K562 (cell line): ENCODE data around the gene TIGD4. TPM values are rescaled to one million over a fixed set of nuclear protein-coding genes. Genes with fewer than 3 reads are reported as not detected.

Source experiments
- BMI1 ChIP-seq: fragments of 150-350 bp; IDR thresholded peaks from 2 replicates; pipeline ENCODE4 v1.6.1; 2014; ENCODE audit warnings: low read length
- E2F8 ChIP-seq: fragments of 450-650 bp; IDR thresholded peaks from 2 replicates; pipeline ENCODE4 v1.7.1; 2018; ENCODE audit warnings: mild to moderate bottlenecking, low read depth; ENCODE audit not compliant: partially characterized antibody
- ELF4 ChIP-seq: fragments of 450-650 bp; formaldehyde crosslinking; IDR thresholded peaks from 2 replicates; pipeline ENCODE4 v1.4.0; 2022; ENCODE audit warnings: missing genetic modification characterization
- ID3 ChIP-seq, 2 experiments: fragments of 250-450 bp in 1 of 2; fragments of 450-650 bp in 1 of 2; sonication (Bioruptor Pico) in 1 of 2; IDR thresholded peaks; 2 replicates each; pipeline versions ENCODE4 v1.6.1 to v1.8.0; 2016 to 2021; ENCODE audit warnings: mild to moderate bottlenecking in 2 of 2, moderate library complexity in 2 of 2, missing compliant biosample characterization in 1 of 2, missing genetic modification characterization in 1 of 2
- NFRKB ChIP-seq: fragments of 450-650 bp; IDR thresholded peaks from 2 replicates; pipeline ENCODE4 v1.6.1; 2016; ENCODE audit warnings: low read depth
- STAT6 ChIP-seq: sonication (generic); formaldehyde crosslinking; IDR thresholded peaks from 2 replicates; pipeline ENCODE4 v1.8.1; 2023; ENCODE audit warnings: mild to moderate bottlenecking, missing genetic modification reagents
- ZBTB33 ChIP-seq: sonication (generic); formaldehyde crosslinking; IDR thresholded peaks from 2 replicates; pipeline ENCODE4 v1.8.1; 2023; ENCODE audit warnings: mild to moderate bottlenecking, missing genetic modification reagents
- ZBTB34 ChIP-seq: fragments of 250-450 bp; sonication (Bioruptor Pico); IDR thresholded peaks from 2 replicates; pipeline ENCODE4 v1.8.0; 2021; ENCODE audit warnings: mild to moderate bottlenecking, moderate library complexity
- ZC3H4 ChIP-seq: sonication (generic); formaldehyde crosslinking; IDR thresholded peaks from 2 replicates; pipeline ENCODE4 v1.9.0; 2021; ENCODE audit warnings: missing genetic modification reagents, borderline replicate concordance
- ZNF740 ChIP-seq, 3 experiments: fragments of 200-800 bp in 1 of 3; sonication (Bioruptor generic) in 1 of 3; sonication (generic) in 1 of 3; formaldehyde crosslinking in 1 of 3; IDR thresholded peaks; 2 replicates each; pipeline versions ENCODE4 v1.6.1 to v1.8.0; 2016 to 2022; ENCODE audit warnings: mild to moderate bottlenecking in 2 of 3, missing compliant biosample characterization in 2 of 3, missing genetic modification characterization in 2 of 3, missing genetic modification reagents in 1 of 3
- polyA plus RNA-seq, 8 experiments: library from polyadenylated mRNA; depleted of rRNA in 4 of 8; stranded (reverse) in 5 of 8; unstranded in 3 of 8; fragments of >200 nt; fragmentation: Nextera tagmentation in 2 of 8; fragmentation: Illumina TruSeq in 1 of 8; extraction: Ambion mirVana in 2 of 8; extraction: Trizol in 1 of 8; gene quantifications; 2 replicates each; pipeline versions ENCODE4 v1.2.1 to v1.2.3, GENCODE V29; 2011 to 2014; ENCODE audit warnings: inconsistent platforms in 1 of 8, missing spikeins in 1 of 8
- total RNA-seq, 7 experiments: library from RNA; depleted of rRNA in 6 of 7; stranded (reverse); fragments of >200 nt in 6 of 7; fragmentation: Illumina TruSeq in 2 of 7; extraction: Trizol in 2 of 7; gene quantifications; 2 replicates each; pipeline versions ENCODE4 v1.2.1 to v1.2.3, GENCODE V29; 2011 to 2021; ENCODE audit warnings: low replicate concordance in 1 of 7

Gene TIGD4
- total and polyA plus RNA-seq, 9 of the 15 experiments (the other 6 are each of a cell fraction or from before 2014, with no cell fraction given) = 0.07 to 0.28 (median 0.18) TPM

GRCh38 chr4:152779513-152780266 lies at the start of gene TIGD4, which contains the start of gene ARFIP1 (continued):
- TF ChIP-seq ZNF740 (CRISPR knock-in tag; IDR thresholded peaks at IDR 0.05) (peak; percentile 83), ZNF740 (tag; IDR thresholded peaks at IDR 0.05) (peak in 1 of 2 experiments; percentile 53; a peak in 1 of 4 replicates), ELF4 (CRISPR knock-in tag) (peak; percentile 85), E2F8 (peak; percentile 87), ZBTB34 (CRISPR knock-in tag) (no peak), ZC3H4 (CRISPR knock-in tag) (no peak), STAT6 (CRISPR knock-in tag) (no peak), ZBTB33 (CRISPR knock-in tag) (peak; percentile 54; the same call in 1 of the 2 replicates), BMI1 (peak; percentile 91), ID3 (CRISPR knock-in tag; IDR thresholded peaks at IDR 0.05) (no peak), ID3 (tag; IDR thresholded peaks at IDR 0.05) (no peak), NFRKB (0 out of 2 replicates have a peak, but pooled peaks have one; percentile 52)
